Astrocyte (in vitro differentiated cells and primary cell): ENCODE data around the gene TRAK1. TPM values are rescaled to one million over a fixed set of nuclear protein-coding genes. Genes with fewer than 3 reads are reported as not detected.

Experiments
- DNase-seq: peaks from one replicate; pipeline ENCODE4 v3.0.0-alpha.2; 2010; ENCODE audit warnings: low read depth
- FAIRE-seq: peaks from 2 replicates; lab custom pipeline; 2011; peaks lifted over from hg19 to GRCh38; lab: Jason Lieb, UNC
- H2AFZ ChIP-seq: 2 replicates; pipeline ENCODE4 v1.6.0; 2012; ENCODE audit warnings: low read depth, low read length, inconsistent platforms
- H3K27ac ChIP-seq: 2 replicates; pipeline ENCODE4 v1.5.1; 2011; ENCODE audit warnings: low read depth, low read length, inconsistent platforms
- H3K27me3 ChIP-seq: 2 replicates; pipeline ENCODE4 v1.6.0; 2011; ENCODE audit warnings: low read length, inconsistent platforms; ENCODE audit not compliant: insufficient read depth
- H3K36me3 ChIP-seq: 2 replicates; pipeline ENCODE4 v1.5.1; 2011; ENCODE audit warnings: low read length, inconsistent platforms; ENCODE audit not compliant: insufficient read depth
- H3K4me1 ChIP-seq: 2 replicates; pipeline ENCODE4 v1.5.1; 2011; ENCODE audit warnings: low read length, inconsistent platforms; ENCODE audit not compliant: insufficient read depth
- H3K4me2 ChIP-seq: 2 replicates; pipeline ENCODE4 v1.6.0; 2012; ENCODE audit warnings: low read length, inconsistent platforms
- H3K4me3 ChIP-seq: 2 replicates; pipeline ENCODE4 v1.5.1; 2011; ENCODE audit warnings: low read depth, mild to moderate bottlenecking, low read length, inconsistent platforms; ENCODE audit not compliant: insufficient read depth
- H3K79me2 ChIP-seq: 2 replicates; pipeline ENCODE4 v1.6.0; 2012; ENCODE audit warnings: mild to moderate bottlenecking, low read length, inconsistent platforms; ENCODE audit not compliant: insufficient read depth
- H3K9ac ChIP-seq: 2 replicates; pipeline ENCODE4 v1.6.0; 2012; ENCODE audit warnings: mild to moderate bottlenecking, low read length, inconsistent platforms
- H3K9me3 ChIP-seq: 2 replicates; pipeline ENCODE4 v1.5.1; 2012; ENCODE audit warnings: low read depth, mild to moderate bottlenecking, low read length, inconsistent platforms; ENCODE audit not compliant: insufficient read depth
- H4K20me1 ChIP-seq: 2 replicates; pipeline ENCODE4 v1.6.0; 2012; ENCODE audit warnings: low read length, inconsistent platforms; ENCODE audit not compliant: insufficient read depth
- H3K27ac Mint-ChIP-seq: one replicate; pipeline ENCODE4 v1.8.0; 2021; ENCODE audit warnings: mild to moderate bottlenecking, mixed read lengths; ENCODE audit not compliant: unreplicated experiment
- H3K27me3 Mint-ChIP-seq: one replicate; pipeline ENCODE4 v1.8.0; 2021; ENCODE audit warnings: low read depth, mixed read lengths; ENCODE audit not compliant: unreplicated experiment
- H3K36me3 Mint-ChIP-seq: one replicate; pipeline ENCODE4 v1.8.0; 2021; ENCODE audit warnings: low read depth, mixed read lengths; ENCODE audit not compliant: unreplicated experiment
- H3K4me1 Mint-ChIP-seq: one replicate; pipeline ENCODE4 v1.8.0; 2021; ENCODE audit warnings: low read depth, mixed read lengths; ENCODE audit not compliant: unreplicated experiment
- H3K4me3 Mint-ChIP-seq: one replicate; pipeline ENCODE4 v1.8.0; 2021; ENCODE audit warnings: mild to moderate bottlenecking, moderate library complexity, mixed read lengths; ENCODE audit not compliant: unreplicated experiment
- H3K9me3 Mint-ChIP-seq: one replicate; pipeline ENCODE4 v1.8.0; 2021; ENCODE audit warnings: mild to moderate bottlenecking, mixed read lengths; ENCODE audit not compliant: unreplicated experiment
- CTCF ChIP-seq: IDR thresholded peaks from 2 replicates; pipeline ENCODE4 v1.5.1; 2011; ENCODE audit warnings: low read depth, mild to moderate bottlenecking, inconsistent platforms, low read length, moderate library complexity; ENCODE audit not compliant: insufficient read depth
- EZH2 ChIP-seq: IDR thresholded peaks from 2 replicates; pipeline ENCODE4 v1.6.1; 2012; ENCODE audit warnings: mild to moderate bottlenecking, low read length, inconsistent platforms; ENCODE audit not compliant: insufficient read depth
- total RNA-seq: library from RNA; stranded (reverse); gene quantifications from 2 replicates; pipeline ENCODE4 v1.2.1, GENCODE V29; 2021

The TRAK1 gene
- total RNA-seq, 1 donor from 2014 or later, result 56.2 TPM

- Histone ChIP-seq H3K79me2 (peaks cover 11% of the 10 kb centered on the region), H3K9ac (no peak overlapping the region), H3K27me3 (no peaks in the 10 kb centered on the region), H3K9me3 (peaks cover 3% of the 10 kb centered on the region), H3K4me3 (no peak overlapping the region), H4K20me1 (no peaks in the 10 kb centered on the region), H2AFZ (no peak overlapping the region), H3K4me1 (peaks cover 43% of the 10 kb centered on the region), H3K4me2 (no peak overlapping the region), H3K27ac (no peak overlapping the region), H3K36me3 (no peaks in the 10 kb centered on the region)
- peaks cover 21% of the 10 kb centered on the region for H3K36me3 Mint-ChIP-seq
- peaks cover 69% of the 10 kb centered on the region for H3K4me1 Mint-ChIP-seq
- no peak for DNase-seq
- no peak for FAIRE-seq
- H3K4me3 Mint-ChIP-seq, result no peak overlapping the region
- no peak overlapping the region for H3K27ac Mint-ChIP-seq
- TF ChIP-seq CTCF (no peak), EZH2 (no peak)
- no peaks in the 10 kb centered on the region for H3K27me3 Mint-ChIP-seq
- H3K9me3 Mint-ChIP-seq, result no peaks in the 10 kb centered on the region
Measured at GRCh38 chr3:42094691-42095391, 3.7 kb downstream of the TRAK1 start.

GRCh38 chr3:42095540-42095939, 4.4 kb downstream of the TRAK1 start:
- no peaks in the 10 kb centered on the region for H3K9me3 Mint-ChIP-seq
- no peaks in the 10 kb centered on the region for H3K36me3 ChIP-seq
- no peaks in the 10 kb centered on the region for H4K20me1 ChIP-seq
- no peak overlapping the region for H2AFZ ChIP-seq
- no peak overlapping the region for H3K4me3 ChIP-seq
- no peak for TF ChIP-seq EZH2
- TF ChIP-seq CTCF, result no peak
- H3K27ac ChIP-seq, result no peak overlapping the region
- peaks cover 69% of the 10 kb centered on the region for H3K4me1 Mint-ChIP-seq
- DNase-seq, result no peak
- H3K4me1 ChIP-seq, result peaks cover 42% of the 10 kb centered on the region
- peaks cover 3% of the 10 kb centered on the region for H3K9me3 ChIP-seq
- H3K4me2 ChIP-seq, result no peak overlapping the region
- peaks cover 17% of the 10 kb centered on the region for H3K36me3 Mint-ChIP-seq
- H3K27ac Mint-ChIP-seq, result no peak overlapping the region
- H3K27me3 Mint-ChIP-seq, result no peaks in the 10 kb centered on the region
- no peak for FAIRE-seq
- H3K9ac ChIP-seq, result no peak overlapping the region
- H3K79me2 ChIP-seq, result peaks cover 11% of the 10 kb centered on the region
- H3K4me3 Mint-ChIP-seq, result no peak overlapping the region
- no peaks in the 10 kb centered on the region for H3K27me3 ChIP-seq
